Dedifferentiated amniotic fluid mesenchymal stem cell (primary cell): Measurements from ENCODE around the gene SPOCK2.
A peak's percentile ranks its signal among the peaks of the same experiment; 100 is the strongest.
"Not testable (repeated sequence)": the region's sequence is repeated elsewhere in the genome, so short reads cannot be mapped to it uniquely, and the experiment has no call there.

Experiments
- DNase-seq: peaks from one replicate; pipeline ENCODE4 v3.0.0-alpha.2; 2016; ENCODE audit errors: extremely low spot score

Gene SPOCK2

GRCh38 chr10:72108004-72108370 lies 19.6 kb upstream of the SPOCK2 start:
- DNase-seq, result not testable (repeated sequence)

GRCh38 chr10:72107325-72108003 lies 19.1 kb upstream of the SPOCK2 start:
- DNase-seq, result no peak

GRCh38 chr10:72106896-72107295 lies 18.5 kb upstream of the SPOCK2 start:
- no peak for DNase-seq

- no peak for DNase-seq
Measured at GRCh38 chr10:72106154-72106849, 18.0 kb upstream of the SPOCK2 start.

GRCh38 chr10:72105710-72106109 lies 17.4 kb upstream of the SPOCK2 start:
- no peak for DNase-seq

- no peak for DNase-seq
Measured at GRCh38 chr10:72105098-72105475, 16.7 kb upstream of the SPOCK2 start.

GRCh38 chr10:72104472-72105097 lies 16.2 kb upstream of the SPOCK2 start:
- DNase-seq, result no peak

GRCh38 chr10:72099600-72099921 lies 11.2 kb upstream of the SPOCK2 start:
- no peak for DNase-seq

GRCh38 chr10:72098836-72099599 lies 10.7 kb upstream of the SPOCK2 start:
- DNase-seq, result no peak

- no peak for DNase-seq
Measured at GRCh38 chr10:72098301-72098835, 10.0 kb upstream of the SPOCK2 start.

GRCh38 chr10:72097448-72098300 lies 9.3 kb upstream of the SPOCK2 start:
- peak; percentile 67 for DNase-seq

- peak; percentile 45 for DNase-seq
Measured at GRCh38 chr10:72096115-72097000, 8.0 kb upstream of the SPOCK2 start.

GRCh38 chr10:72095195-72095594 lies 6.8 kb upstream of the SPOCK2 start:
- DNase-seq, result no peak

GRCh38 chr10:72094574-72094973 lies 6.2 kb upstream of the SPOCK2 start:
- no peak for DNase-seq

- DNase-seq, result no peak
Measured at GRCh38 chr10:72093450-72093849, 5.1 kb upstream of the SPOCK2 start.

GRCh38 chr10:72092987-72093386 lies 4.6 kb upstream of the SPOCK2 start:
- DNase-seq, result no peak

GRCh38 chr10:72092171-72092924 lies 4.0 kb upstream of the SPOCK2 start:
- no peak for DNase-seq

GRCh38 chr10:72090326-72090725 lies 2.0 kb upstream of the SPOCK2 start:
- no peak for DNase-seq

- no peak for DNase-seq
Measured at GRCh38 chr10:72089618-72090017, 1.3 kb upstream of the SPOCK2 start.
